K562 (cell line): ENCODE data around the gene FRRS1L. TPM values are rescaled to one million over a fixed set of nuclear protein-coding genes. Genes with fewer than 3 reads are reported as not detected.
A peak's percentile ranks its signal among the peaks of the same experiment; 100 is the strongest.

ENCODE experiments used
- ARID2 ChIP-seq: fragments of 450-650 bp; IDR thresholded peaks from 2 replicates; pipeline ENCODE4 v1.6.1; 2017; ENCODE audit warnings: antibody characterized with exemption, mild to moderate bottlenecking
- BMI1 ChIP-seq: fragments of 150-350 bp; IDR thresholded peaks from 2 replicates; pipeline ENCODE4 v1.6.1; 2014; ENCODE audit warnings: low read length
- CSDE1 ChIP-seq, 2 experiments: fragments of 450-650 bp; IDR thresholded peaks; 2 replicates each; pipeline ENCODE4 v1.6.1; 2016; ENCODE audit warnings: mild to moderate bottlenecking in 1 of 2
- EZH2 ChIP-seq: IDR thresholded peaks from 2 replicates; pipeline ENCODE4 v1.6.1; 2012; ENCODE audit warnings: low read depth, mild to moderate bottlenecking, inconsistent platforms, low read length, borderline replicate concordance
- FOXK1 ChIP-seq: sonication (generic); formaldehyde crosslinking; IDR thresholded peaks from 2 replicates; pipeline ENCODE4 v1.8.0; 2022; ENCODE audit warnings: missing genetic modification reagents, mild to moderate bottlenecking, borderline replicate concordance
- GABPB1 ChIP-seq: sonication (generic); formaldehyde crosslinking; IDR thresholded peaks from 2 replicates; pipeline ENCODE4 v1.8.0; 2022; ENCODE audit warnings: mild to moderate bottlenecking, missing genetic modification reagents
- IRF1 ChIP-seq: sonication (generic); formaldehyde crosslinking; IDR thresholded peaks from 2 replicates; pipeline ENCODE4 v1.8.0; 2022; ENCODE audit warnings: missing genetic modification reagents, mild to moderate bottlenecking, borderline replicate concordance
- JUN ChIP-seq, 2 experiments: sonication (generic) in 1 of 2; formaldehyde crosslinking in 1 of 2; IDR thresholded peaks; 2 replicates each; pipeline versions ENCODE4 v1.6.1 to v1.8.0; 2012 to 2022; ENCODE audit warnings: borderline replicate concordance in 2 of 2, mild to moderate bottlenecking in 2 of 2, improper control_type of control experiment in 1 of 2, low read depth in 1 of 2, low read length in 1 of 2, missing genetic modification reagents in 1 of 2
- MXI1 ChIP-seq: IDR thresholded peaks from 2 replicates; pipeline ENCODE4 v1.6.1; 2011; ENCODE audit warnings: low read depth, mild to moderate bottlenecking, improper control_type of control experiment, low read length
- NEUROD1 ChIP-seq: fragments of 150-350 bp; IDR thresholded peaks from 2 replicates; pipeline ENCODE4 v1.6.1; 2014; ENCODE audit warnings: borderline replicate concordance, low read length, low read depth; ENCODE audit not compliant: partially characterized antibody
- NFATC3 ChIP-seq: fragments of 450-650 bp; IDR thresholded peaks from 2 replicates; pipeline ENCODE4 v1.6.1; 2017; ENCODE audit warnings: mild to moderate bottlenecking
- OTX1 ChIP-seq: fragments of 450-650 bp; formaldehyde crosslinking; IDR thresholded peaks from 2 replicates; pipeline ENCODE4 v1.4.0; 2022; ENCODE audit warnings: mild to moderate bottlenecking
- PHB ChIP-seq: fragments of 250-450 bp; sonication (Bioruptor Pico); IDR thresholded peaks from 2 replicates; pipeline ENCODE4 v1.5.0; 2021
- POLR2A ChIP-seq: fragments of 450-650 bp; conservative IDR thresholded peaks from 2 replicates; pipeline ENCODE4 v1.6.1; 2016
- TAF9B ChIP-seq: fragments of 450-650 bp; IDR thresholded peaks from 2 replicates; pipeline ENCODE4 v1.6.1; 2018; ENCODE audit warnings: mild to moderate bottlenecking; ENCODE audit not compliant: partially characterized antibody
- TRIM28 ChIP-seq: fragments of 450-650 bp; IDR thresholded peaks from 2 replicates; pipeline ENCODE4 v1.6.1; 2017
- ZNF23 ChIP-seq: fragments of 250-450 bp; sonication (Bioruptor Pico); IDR thresholded peaks from 2 replicates; pipeline ENCODE4 v1.4.0; 2020; ENCODE audit warnings: mild to moderate bottlenecking
- ZNF407 ChIP-seq: fragments of 450-650 bp; IDR thresholded peaks from 2 replicates; pipeline ENCODE4 v1.6.1; 2016; ENCODE audit warnings: low read depth
- polyA plus RNA-seq, 8 experiments: library from polyadenylated mRNA; depleted of rRNA in 4 of 8; stranded (reverse) in 5 of 8; unstranded in 3 of 8; fragments of >200 nt; fragmentation: Nextera tagmentation in 2 of 8; fragmentation: Illumina TruSeq in 1 of 8; extraction: Ambion mirVana in 2 of 8; extraction: Trizol in 1 of 8; gene quantifications; 2 replicates each; pipeline versions ENCODE4 v1.2.1 to v1.2.3, GENCODE V29; 2011 to 2014; ENCODE audit warnings: inconsistent platforms in 1 of 8, missing spikeins in 1 of 8
- total RNA-seq, 7 experiments: library from RNA; depleted of rRNA in 6 of 7; stranded (reverse); fragments of >200 nt in 6 of 7; fragmentation: Illumina TruSeq in 2 of 7; extraction: Trizol in 2 of 7; gene quantifications; 2 replicates each; pipeline versions ENCODE4 v1.2.1 to v1.2.3, GENCODE V29; 2011 to 2021; ENCODE audit warnings: low replicate concordance in 1 of 7
- TF ChIP-seq, protein P1 (sequence below), 2 experiments: IDR thresholded peaks; 2 replicates each; pipeline ENCODE4 v1.6.1; 2011; ENCODE audit warnings: borderline replicate concordance in 1 of 2, control low read depth in 1 of 2, low read depth in 1 of 2, low read length in 1 of 2, mild to moderate bottlenecking in 1 of 2, mixed read lengths in 1 of 2, moderate library complexity in 1 of 2; ENCODE audit not compliant: insufficient read depth in 1 of 2, insufficient read length in 1 of 2, poor library complexity in 1 of 2, severe bottlenecking in 1 of 2; ENCODE audit errors: extremely low read depth in 1 of 2

Gene FRRS1L
- total and polyA plus RNA-seq, 9 of the 15 experiments (the other 6 are each of a cell fraction or from before 2014, with no cell fraction given): under 0.01 to 0.04 (median 0.03) TPM; not detected in 5

DNA sequence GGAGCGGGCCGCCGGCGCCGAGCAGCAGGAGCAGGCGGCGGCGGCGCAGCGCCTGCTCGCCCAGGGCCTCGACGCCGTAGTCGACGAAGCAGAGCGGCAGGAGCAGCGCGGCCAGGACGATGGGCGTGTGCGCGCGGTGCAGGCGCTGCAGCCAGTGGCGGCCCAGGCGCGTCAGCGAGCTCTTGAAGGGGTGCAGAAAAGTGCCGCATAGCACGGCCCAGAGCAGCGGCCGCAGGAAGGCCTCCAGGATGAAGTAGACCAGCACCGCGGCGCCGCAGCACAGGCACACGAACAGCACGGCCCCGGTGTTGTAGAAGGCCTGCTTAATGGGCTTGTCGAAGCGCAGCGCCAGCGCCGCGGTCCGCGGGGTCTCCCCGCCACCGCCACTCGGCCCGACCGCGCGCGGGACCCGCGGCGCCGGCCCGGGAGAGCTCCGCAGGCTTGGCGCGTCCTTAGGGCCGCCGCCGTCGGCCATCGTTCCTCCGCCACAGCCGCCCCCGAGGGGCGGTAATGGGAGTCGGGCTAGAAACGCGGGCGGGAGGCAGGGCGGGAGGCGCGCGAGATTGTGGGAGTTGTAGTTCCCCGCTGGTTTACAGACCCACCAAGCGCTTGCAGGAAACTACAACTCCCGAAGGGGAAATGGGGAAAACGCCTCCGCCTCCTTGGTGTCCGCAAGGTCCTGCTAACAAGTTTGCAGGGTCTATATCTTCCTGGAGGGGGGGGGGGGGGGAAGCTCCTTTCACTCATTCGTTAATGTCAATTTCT, 47.4 kb downstream of the FRRS1L start, which contains the start of gene TMEM245 (continued):
- peak; percentile 73 for TF ChIP-seq NEUROD1
- no peak for TF ChIP-seq IRF1 (CRISPR knock-in tag)
- TF ChIP-seq NFATC3: no peak
- TF ChIP-seq PHB (CRISPR knock-in tag): no peak
- TF ChIP-seq, protein P1, sequence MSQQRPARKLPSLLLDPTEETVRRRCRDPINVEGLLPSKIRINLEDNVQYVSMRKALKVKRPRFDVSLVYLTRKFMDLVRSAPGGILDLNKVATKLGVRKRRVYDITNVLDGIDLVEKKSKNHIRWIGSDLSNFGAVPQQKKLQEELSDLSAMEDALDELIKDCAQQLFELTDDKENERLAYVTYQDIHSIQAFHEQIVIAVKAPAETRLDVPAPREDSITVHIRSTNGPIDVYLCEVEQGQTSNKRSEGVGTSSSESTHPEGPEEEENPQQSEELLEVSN (IDR thresholded peaks at IDR 0.05; ENCODE audit: borderline replicate concordance in 1 of 2, extremely low read depth in 1 of 2, insufficient read depth in 1 of 2, insufficient read length in 1 of 2, low read depth in 1 of 2, low read length in 1 of 2, poor library complexity in 1 of 2, severe bottlenecking in 1 of 2): peak; percentile 64 to 90
- no peak for TF ChIP-seq BMI1
- TF ChIP-seq GABPB1 (CRISPR knock-in tag): no peak
- TF ChIP-seq FOXK1 (CRISPR knock-in tag): no peak
- TF ChIP-seq TRIM28: no peak
- no peak; the same call in 1 of the 2 replicates for TF ChIP-seq POLR2A
- 0 out of 2 replicates have a peak, but pooled peaks have one; percentile 17 for TF ChIP-seq JUN (IDR thresholded peaks at IDR 0.05; ENCODE audit: borderline replicate concordance, low read depth, low read length)
- no peak for TF ChIP-seq JUN (CRISPR knock-in tag; IDR thresholded peaks at IDR 0.05; ENCODE audit: borderline replicate concordance)
- TF ChIP-seq TAF9B: no peak
- no peak for TF ChIP-seq ARID2
- TF ChIP-seq EZH2: no peak
- no peak for TF ChIP-seq ZNF407
- TF ChIP-seq CSDE1 (IDR thresholded peaks at IDR 0.05): no peak
- no peak for TF ChIP-seq MXI1
- no peak for TF ChIP-seq OTX1 (CRISPR knock-in tag)
- TF ChIP-seq ZNF23: no peak
